Stimulated activated naive CD4-positive, alpha-beta T cell treated with Interleukin-2 at 50 U/mL for 16 hours (primary cell): Measurements from ENCODE around the gene C1QTNF12.

ENCODE experiments used
- DNase-seq: peaks from one replicate; lab custom pipeline; 2025; lab: John Stamatoyannopoulos, UW

The C1QTNF12 gene

DNA sequence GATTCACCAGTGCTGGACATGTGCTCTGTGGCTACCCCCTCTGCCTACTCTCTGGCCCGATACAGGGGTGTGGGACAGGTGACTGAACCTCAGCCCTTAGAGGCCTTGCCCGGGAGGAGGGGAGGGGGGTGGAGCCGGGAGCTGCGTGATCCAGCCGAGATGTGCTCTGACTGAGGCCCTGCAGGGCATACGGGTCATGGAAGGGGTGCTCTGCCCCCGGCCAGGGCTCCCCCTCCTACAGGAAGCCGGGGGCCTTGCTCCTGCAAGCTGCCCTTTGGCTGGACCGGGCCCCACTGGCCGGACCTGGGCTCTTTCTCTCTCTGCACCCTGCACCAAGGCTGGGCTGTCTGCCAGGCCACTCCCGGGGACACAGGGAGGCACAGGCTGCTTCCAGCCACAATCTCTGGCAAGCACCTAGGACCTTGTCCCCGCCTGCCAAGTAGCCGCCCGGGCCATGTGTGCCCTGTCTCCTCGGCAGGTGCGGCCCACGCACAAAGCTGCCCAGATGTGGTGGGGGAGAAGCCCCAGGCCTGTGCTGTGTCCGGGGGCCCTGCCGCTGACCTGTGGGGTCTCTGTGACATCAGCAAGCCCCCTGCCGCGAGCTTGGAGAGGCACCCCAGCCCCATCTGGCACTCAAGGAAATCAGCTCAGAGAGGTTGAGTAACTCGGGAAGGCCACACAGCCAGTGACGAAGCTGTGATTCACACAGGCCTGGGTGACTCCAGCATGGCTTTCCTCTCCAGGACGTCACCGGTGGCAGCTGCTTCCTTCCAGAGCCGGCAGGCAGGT lies 35.2 kb upstream of the C1QTNF12 start:
- DNase-seq, result no peak

DNA sequence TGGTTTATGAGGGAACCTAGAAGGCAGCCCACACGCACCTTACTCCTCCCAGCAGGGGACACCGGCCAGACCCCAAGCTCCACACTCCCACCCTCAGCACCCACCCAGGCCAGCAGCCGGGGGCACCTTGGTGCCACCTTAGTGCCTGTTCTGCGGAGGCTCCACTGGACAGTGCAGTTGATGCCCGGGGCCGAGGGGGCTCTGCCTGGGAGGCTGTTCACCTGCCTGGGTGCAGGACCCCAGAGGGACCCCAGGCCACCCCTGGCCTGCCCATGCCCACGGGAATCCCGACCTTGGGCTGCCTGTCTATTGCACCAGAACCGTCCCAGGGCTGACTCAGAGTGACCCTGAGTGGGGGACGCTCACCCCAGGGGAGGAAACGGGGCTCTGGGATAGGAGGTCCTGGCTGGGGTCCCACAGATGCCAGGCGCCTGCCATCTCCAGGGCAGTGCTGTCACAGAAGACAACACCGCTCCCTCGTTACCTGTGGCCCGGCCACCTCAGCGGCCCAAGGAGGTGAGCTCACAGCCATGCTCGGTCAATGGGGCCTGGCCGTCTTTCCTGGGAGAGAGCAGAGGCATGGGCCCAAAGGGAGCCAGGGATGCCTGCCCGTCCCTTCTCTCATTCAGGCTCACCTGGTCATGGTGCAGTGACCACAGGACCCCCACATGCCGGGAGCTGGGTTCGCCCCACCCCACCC lies 34.4 kb upstream of the C1QTNF12 start:
- DNase-seq, result no peak

DNA sequence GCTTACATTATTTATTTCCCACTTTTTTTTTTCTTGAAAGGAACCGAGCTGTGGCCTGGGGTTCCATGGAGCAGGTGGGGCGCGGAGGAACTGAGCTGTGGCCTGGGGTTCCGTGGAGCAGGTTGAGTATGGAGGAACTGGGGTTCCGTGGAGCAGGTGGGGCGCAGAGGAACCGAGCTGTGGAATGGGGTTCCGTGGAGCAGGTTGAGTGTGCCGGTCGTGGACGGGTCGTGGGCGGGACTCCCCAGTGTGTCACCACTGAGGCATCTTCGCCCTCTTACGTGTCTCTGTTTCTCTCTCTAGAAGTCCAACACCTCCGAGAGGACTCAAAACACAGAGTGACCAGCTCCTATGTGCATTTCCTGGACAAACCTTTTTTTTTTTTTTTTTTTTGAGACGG lies 32.5 kb upstream of the C1QTNF12 start:
- no peak for DNase-seq

DNA sequence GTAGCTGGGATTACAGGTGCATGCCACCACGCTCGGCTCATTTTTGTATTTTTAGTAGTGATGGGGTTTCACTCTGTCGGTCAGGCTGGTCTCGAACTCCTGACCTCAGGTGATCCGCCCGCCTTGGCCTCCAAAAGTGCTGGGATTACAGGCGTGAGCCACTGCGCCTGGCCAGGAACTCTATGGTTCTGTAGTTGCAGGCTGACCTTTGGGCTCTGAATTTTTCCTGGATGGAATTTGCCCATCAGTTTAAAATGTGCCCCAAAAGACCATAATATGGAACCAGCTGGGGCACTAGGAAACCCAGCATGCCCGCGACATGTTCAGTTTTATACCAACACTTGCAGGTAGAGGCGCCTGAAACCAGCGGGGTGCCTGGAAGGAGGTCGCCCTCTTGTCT lies 32.1 kb upstream of the C1QTNF12 start:
- DNase-seq, result no peak

DNA sequence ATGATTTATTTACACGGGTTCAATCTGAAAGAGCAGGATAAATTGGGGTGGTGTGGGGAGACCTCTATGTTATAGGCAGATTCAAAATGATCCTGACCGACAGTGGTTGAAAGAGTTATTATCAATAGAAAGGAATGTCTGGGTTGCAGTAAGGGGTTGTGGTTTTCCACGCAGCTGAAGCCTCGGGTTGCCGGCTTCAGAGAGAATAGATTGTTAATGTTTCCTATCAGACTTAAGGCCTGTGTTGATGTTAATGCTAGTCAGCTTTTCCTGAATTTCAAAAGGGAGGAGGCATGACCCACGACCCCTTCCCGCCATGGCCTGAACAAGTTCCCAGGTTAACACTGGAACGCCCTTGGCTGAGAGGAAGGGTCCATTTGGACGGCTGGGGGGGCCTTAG lies 29.3 kb upstream of the C1QTNF12 start:
- DNase-seq, result no peak

DNA sequence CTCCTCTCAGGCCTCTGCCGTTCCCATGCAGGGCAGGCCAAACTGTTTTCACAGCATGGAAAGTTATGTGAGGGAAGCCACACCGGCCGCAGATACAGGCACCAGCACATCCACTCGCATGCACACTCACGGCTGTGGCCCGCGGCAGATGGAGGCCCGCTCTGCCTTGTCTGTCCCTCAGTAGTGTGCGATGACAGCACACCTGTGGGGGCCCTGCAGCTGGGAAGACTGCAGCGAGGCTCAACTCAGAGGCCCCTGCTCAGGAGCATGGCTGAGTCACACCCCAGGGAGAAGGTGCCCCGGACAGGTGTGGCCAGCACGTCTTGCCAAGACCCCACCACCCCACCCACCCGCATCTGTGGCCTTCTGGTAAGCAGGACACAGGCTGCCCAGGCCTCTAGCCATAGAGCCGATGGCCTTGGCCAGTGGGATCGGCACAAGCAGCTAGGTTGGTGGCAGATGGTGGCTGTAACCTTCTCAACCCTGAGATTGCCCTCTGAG lies 28.5 kb upstream of the C1QTNF12 start:
- no peak for DNase-seq

DNA sequence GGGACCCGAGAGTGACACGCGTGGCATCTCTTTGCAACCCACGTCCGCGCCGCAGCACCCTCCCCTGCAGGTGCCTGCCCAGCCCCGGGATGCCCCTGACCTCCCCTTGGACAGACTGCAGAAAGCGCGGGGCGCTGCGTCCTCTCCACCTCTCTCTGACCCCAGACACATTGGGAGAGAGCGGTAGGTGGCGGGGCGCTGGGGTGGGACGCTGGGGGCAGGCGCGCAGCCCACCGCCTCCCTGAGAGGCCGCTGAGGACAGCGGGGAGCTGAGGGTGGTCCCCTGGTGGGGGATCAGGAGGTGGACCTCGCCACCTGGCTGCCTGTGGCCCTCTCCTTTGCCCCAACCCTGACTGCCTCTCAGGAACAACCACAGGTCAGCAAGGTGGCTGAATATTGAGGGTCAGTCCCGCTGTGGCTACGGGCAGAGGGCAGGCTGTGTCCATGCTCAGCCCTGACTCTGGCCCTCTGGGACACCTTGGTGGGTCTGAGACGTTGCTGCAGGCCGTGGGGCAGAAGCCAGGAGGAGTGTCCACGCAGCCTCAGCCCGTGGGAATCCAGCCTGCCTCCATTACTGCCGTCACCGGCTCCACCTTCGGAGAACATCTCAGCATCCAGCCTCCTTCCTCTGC lies 27.9 kb upstream of the C1QTNF12 start:
- no peak for DNase-seq

DNA sequence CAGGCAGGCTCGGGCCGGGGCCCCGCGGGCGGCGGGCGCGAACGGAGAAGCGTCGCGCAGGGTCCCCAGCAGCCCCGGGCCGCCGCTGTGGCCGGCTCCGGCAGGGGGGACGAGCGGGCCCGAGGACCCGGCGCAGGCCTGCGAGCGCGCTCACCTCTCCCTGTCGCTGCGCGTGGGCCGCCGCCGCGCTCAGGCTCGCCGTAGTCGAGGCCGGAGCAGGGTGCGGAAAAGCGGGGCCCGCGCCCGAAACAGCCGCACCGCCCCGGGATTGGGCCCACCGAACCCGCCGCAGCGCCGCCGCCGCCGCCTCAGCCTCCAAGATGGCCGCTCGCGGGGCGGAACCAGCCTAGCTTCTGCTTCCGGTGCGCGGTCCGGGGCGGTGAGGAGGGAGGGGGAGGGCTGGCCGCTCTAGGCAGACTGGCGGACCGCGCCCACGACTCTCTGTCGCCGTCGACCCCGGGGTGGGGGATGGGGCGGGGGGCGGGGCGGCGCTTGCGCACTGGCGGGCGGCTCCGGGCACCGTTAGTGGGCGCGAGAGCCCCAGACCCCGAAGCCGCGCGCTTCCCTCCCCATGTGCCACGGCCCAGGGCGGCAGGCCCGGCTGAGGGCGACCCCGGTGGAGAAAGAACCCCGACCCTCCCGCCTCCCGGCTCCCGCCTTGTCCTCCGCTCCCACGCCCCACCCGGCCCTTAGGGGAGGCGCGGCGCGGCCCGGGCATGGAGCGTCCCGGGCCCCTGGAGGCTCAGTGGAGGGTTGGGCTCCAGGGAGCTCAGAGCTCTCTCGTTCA lies 27.2 kb upstream of the C1QTNF12 start, which contains the start of gene UBE2J2:
UBE2J2 (minus strand) TSS at position 343 of the 787 bp plus-strand sequence. CDS start 5,862 bp downstream, outside the sequence.
- DNase-seq, result peak; percentile 93

DNA sequence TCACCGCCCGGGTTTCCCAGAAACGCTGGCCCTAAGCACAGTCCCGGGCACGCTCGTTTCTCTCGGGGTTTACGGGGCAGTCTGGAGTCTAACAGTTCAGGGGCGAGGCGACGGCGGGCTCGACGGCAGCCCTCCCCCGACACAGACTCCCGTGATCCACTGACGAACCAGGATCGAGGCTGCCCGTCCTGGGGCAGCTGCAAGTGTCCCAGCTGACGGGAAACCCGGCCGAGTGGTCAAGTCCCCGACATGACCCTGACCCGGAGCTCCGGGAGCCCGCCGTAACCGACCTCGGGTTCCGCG lies 26.6 kb upstream of the C1QTNF12 start:
- DNase-seq, result no peak

DNA sequence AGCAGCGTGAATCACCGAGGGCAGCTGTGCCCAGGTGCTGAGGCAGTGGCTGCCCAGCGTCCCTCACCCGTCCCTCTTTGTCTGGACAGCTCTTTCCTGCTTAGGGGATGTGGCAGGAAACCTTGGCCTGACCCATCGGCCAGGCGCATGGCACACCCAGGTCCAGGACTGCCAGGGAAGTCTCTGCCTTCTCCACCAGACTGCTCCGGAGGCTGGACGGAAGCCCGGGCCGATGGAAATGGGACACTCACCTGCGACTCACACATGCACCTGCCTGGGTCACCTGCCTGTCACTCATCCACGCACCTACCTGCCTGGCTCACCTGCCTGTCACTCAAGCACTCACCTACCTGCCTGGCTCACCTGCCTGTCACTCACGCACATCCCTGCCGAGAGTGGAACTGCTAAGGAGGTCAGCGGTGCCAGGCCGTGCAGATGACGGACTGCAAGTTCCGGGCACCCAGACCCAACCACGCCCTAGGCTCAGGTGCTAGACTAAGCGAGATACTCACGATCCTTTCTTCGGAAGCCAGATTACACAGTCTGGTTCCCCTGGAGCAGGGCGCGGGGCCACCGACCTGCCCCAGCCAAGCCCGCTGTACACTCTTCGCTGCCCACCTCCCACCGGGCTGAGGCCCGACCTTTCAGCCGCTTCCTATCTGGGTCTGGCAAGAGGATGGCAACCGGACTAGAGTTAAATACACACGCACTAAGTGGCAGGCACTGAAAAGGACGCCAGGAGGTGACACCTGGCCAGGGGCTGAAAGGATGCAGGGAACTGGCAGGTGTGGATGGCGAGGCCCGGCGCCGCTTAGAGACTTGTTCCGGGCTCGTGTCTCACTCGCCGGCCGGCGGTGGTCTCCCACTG lies 26.1 kb upstream of the C1QTNF12 start:
- DNase-seq, result no peak

DNA sequence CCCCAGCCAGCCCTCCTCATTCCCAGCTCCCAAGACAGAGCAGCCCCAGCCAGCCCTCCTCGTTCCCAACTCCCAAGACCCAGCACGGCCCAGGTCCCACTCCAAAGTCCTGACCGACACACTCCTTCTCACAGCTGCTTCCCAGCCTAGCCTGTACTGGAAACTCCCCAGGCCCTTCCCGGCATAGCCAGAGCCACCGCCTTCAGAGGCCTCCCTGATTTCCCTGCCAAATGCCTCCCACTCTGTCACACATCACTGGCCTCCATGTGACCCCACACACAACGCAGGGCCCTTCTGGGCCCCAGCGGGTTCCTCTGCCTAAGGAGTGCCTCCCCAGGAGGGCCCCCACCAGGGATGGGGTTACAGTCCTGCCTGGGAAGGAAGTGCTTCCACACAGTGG lies 24.3 kb upstream of the C1QTNF12 start:
- DNase-seq, result no peak

DNA sequence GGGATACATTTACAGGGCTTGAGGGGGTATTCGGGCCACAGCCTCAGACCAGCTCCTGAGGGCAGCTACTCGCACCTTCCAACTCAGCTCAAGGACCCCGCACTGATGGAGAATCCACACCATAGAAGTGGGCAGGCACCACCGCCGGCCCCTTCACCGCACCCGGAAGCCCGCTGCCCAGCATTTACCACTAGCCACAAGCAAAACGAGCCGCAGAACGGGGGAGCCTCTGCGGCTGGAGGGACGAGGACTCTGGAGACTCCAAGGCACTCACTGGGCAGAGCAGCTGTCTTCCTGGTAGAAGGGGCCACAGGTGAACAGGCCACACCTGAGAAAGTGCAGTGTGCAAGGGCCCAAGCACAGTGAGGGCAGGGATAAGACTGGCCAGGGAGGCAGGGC lies 21.8 kb upstream of the C1QTNF12 start:
- DNase-seq, result no peak

DNA sequence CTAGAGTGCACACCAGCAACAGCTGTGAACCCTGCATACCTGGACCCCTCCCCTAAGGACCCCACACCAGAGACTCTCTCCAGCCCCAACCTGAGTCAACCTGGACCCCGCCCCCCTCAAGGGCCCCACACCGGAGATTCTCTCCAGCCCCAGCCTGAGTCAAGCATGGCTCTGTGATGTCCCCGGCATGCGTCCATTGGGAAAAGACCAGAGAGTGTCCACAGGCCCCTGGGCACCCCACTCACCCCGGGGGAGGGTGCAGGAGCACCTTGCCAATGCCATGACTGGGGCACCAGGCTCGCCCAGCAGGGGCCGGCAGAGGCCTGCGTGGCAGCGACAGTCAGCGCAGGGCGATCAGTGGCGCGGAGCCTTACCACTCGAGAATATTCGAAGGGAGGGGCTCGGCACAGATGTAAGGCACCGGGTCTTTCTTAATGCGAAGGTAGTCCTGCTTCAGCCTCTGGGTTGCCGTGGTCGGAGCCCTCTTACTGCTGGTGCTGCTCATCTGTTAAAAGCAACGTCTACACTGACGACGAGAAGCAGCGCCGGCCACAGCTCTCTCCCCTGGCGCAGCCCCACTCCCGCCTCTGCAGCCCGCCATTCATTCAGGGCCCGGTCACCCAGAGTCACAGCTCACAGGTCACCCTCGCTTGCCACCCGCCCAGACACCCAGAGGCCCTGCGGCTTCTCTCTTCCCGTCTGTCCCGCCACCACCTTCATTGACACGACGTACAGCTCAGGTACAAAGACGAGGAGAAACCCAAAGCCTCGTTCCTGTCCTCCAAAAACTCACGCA lies 21.2 kb upstream of the C1QTNF12 start:
- no peak for DNase-seq

DNA sequence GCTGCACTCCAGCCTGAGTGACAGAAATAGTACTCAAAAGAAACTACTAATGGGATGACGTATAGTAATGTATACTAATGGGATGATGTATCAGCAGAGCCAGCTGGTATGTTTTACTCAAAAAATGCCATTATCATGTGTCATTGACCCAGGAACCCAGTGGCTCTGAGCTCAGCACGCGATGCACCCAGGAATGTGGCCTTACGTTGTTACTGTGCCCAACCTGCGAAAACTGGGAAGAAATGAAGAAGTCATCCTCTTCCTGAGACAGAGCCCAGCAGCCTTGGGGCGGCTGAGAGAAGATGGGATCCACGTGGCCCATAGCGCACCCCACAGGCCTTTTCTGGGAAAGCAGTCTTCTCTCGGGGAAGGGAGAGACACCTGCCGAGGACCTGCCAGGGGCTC lies 18.3 kb upstream of the C1QTNF12 start:
- DNase-seq, result no peak

DNA sequence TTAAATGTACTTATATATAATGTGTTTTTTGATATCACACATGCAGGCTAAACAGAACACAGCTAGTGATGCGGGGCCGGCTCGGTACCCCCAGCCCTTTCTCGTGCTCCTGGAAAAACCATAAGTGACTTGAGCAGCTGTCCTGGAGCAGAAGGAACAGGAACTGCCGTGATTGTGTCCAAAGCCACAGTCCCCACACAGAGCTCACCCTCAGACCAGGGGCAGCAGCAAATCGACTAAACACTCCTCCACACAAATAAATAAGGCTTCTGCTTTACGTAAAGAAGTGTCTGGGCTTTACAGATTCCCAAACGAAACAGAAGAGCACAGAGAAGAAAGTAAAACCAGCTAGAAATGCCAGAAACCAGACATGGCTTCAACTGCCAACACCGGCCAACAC lies 17.5 kb upstream of the C1QTNF12 start:
- DNase-seq, result no peak

DNA sequence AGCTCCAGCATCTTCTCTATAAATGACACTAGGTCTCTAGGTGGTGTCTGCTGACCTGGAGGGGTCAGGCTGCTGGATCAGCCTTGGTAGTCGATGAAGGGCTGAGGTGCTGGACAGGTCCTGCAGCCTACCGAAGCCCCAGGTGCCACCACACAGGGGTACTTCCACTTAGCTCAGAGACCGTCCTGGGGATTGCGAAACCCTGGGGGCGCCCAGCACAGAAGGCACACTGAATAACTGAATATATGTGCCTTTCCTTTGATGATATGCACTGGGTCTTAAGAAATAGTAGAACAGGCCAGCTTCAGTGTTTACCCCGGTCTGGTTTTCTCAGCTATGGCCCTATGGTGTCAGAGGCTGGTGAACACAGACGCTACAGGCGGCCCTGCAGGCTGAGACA lies 16.2 kb upstream of the C1QTNF12 start:
- no peak for DNase-seq

DNA sequence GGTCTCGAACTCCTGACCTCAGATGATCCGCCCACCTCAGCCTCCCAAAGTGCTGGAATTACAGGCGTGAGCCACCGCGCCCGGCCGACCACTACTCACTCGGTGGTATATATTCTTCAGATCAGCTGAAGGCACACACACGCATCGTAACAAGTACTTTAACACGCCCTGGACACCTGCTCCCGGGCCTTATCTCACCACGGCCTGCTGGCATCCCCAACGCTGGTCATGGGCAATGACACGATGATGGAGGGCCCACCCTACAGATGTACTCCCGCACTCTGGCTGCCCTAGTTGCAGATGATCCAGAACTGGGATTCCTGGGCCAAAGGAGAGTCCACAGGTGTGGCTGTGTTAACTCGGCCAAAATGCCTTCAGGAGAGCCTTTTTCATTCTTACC lies 15.5 kb upstream of the C1QTNF12 start:
- no peak for DNase-seq

DNA sequence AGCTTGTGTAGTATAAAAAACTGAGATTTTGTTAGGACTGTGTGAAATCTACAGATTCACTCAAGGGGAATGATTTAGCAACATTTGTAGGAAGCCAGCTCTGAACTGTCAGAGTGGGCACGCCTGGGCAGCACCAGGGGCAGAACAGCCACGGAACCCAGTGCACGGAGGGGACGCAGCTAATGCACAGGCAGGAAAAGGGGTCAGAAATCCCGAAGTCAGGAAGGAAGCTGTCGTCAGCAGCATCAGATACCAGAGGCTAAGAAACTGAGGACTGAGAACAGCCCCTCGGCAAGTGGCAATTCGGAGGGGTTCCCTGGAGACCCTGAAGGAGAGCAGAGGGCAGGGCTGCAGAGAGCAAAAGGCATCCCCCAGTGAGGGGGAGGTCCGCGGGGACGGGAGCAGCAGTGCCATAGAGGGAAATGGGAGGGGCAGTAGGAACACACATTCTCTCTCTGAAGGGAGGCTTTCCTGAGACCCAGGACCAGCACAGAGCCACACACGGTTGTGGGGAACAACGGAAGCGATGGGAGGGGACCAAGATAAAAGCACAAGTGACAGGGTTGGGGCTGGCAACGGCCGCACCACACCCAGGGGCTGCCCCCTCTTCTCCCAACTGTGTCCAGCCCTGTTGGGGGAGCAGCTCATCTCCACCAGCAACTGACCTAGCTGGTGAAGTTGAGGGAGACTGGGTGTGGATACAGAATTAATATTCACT lies 14.5 kb upstream of the C1QTNF12 start:
- DNase-seq, result no peak

DNA sequence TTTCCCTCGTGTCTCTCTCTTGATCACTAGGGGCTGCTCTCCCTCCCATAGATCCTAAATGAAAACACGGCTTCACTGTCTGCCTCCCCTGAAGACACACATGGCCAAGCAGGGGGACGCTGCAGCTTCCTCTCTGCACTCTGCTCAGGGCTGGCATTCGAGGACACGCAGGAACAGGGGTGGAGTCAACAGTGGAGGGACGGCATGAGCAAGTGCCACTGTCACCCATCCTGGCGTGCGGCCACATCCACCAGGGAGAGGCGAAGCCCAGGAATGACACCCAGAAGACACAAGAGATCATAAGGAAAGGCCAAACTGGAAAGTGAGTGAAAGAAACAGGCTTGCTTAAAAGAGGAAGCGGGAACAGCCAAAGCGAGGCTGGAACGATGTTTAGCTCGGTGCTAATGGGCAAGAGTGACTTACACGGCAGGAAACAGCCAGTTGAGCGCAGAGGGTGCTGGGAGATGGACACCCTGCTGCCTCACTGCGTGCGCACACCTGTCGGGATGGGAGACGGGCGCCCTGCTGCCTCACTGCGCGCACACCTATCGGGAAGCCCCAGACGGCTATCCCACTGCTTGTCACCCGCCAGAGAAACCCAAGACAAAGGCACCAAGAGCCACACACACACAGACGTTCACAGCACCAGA lies 13.6 kb upstream of the C1QTNF12 start:
- no peak for DNase-seq
